GM12864 (cell line): Measurements from ENCODE around the gene GGT6.

Experiments used
- DNase-seq: peaks from one replicate; pipeline ENCODE4 v3.0.0-alpha.2; 2011; ENCODE audit warnings: low read depth
- H3K4me3 ChIP-seq: 2 replicates; pipeline ENCODE4 v1.5.1; 2011; ENCODE audit warnings: mild to moderate bottlenecking, low read depth, low read length, control low read depth
- CTCF ChIP-seq: IDR thresholded peaks from 2 replicates; pipeline ENCODE4 v1.5.1; 2011; ENCODE audit warnings: low read depth, mild to moderate bottlenecking, moderate library complexity, low read length, control low read depth, inconsistent platforms; ENCODE audit errors: missing control alignments

Gene GGT6

GRCh38 chr17:4562015-4562969 lies 1.9 kb upstream of the GGT6 start:
- no peak for DNase-seq
- no peak for TF ChIP-seq CTCF
- H3K4me3 ChIP-seq, result no peak overlapping the region; the same call in 1 of the 2 replicates

GRCh38 chr17:4560837-4561256 lies 470 bp upstream of the GGT6 start:
- DNase-seq, result no peak
- H3K4me3 ChIP-seq, result no peak overlapping the region
- no peak for TF ChIP-seq CTCF

- H3K4me3 ChIP-seq, result no peak overlapping the region
- DNase-seq, result no peak
- TF ChIP-seq CTCF, result no peak
Observed at GRCh38 chr17:4559966-4560365, 411 bp downstream of the GGT6 start.

GRCh38 chr17:4559139-4559791 lies 1.1 kb downstream of the GGT6 start:
- no peak for TF ChIP-seq CTCF
- DNase-seq, result no peak
- no peak overlapping the region for H3K4me3 ChIP-seq

GRCh38 chr17:4558347-4558971 lies 1.9 kb downstream of the GGT6 start:
- no peak for DNase-seq
- no peak overlapping the region for H3K4me3 ChIP-seq
- no peak for TF ChIP-seq CTCF

- H3K4me3 ChIP-seq, result no peak overlapping the region
- no peak for DNase-seq
- TF ChIP-seq CTCF, result no peak
Observed at GRCh38 chr17:4557626-4558346, 2.6 kb downstream of the GGT6 start.
